A673 (cell line): ENCODE data around the gene PACS2. TPM values are rescaled to one million over a fixed set of nuclear protein-coding genes. Genes with fewer than 3 reads are reported as not detected.

Source experiments
- BruUV-seq: library from RNA; stranded (reverse); fragments of 400-500 nt; replicated peaks from 2 replicates; lab custom pipeline; 2021; lab: Mats Ljungman, UMichigan
- CTCF ChIA-PET: fragments of 300-600 bp; sonication (Branson Sonifier 250); formaldehyde crosslinking; loops from one replicate; lab custom pipeline; 2022; ENCODE audit warnings: antibody characterized with exemption; lab: Charles Lee
- POLR2A ChIA-PET: fragments of 300-600 bp; sonication (Branson Sonifier 250); formaldehyde crosslinking; loops from one replicate; lab custom pipeline; 2022; ENCODE audit warnings: antibody characterized with exemption; ENCODE audit not compliant: low non-redundant PET; lab: Charles Lee
- DNase-seq: peaks from one replicate; pipeline ENCODE4 v3.0.0-alpha.2; 2015; ENCODE audit warnings: low spot score
- H3K27ac ChIP-seq: fragments of 200-600 bp; sonication (generic); 2 replicates; pipeline ENCODE4 v1.5.1; 2016; ENCODE audit warnings: mixed run types, low read depth, mild to moderate bottlenecking, mixed read lengths, antibody characterized with exemption, low read length; ENCODE audit not compliant: poor library complexity, severe bottlenecking
- H3K27me3 ChIP-seq: fragments of 200-600 bp; sonication (generic); replicated peaks from 2 replicates; pipeline ENCODE4 v1.6.1; 2017; ENCODE audit warnings: mixed run types, low read depth, mild to moderate bottlenecking, mixed read lengths, antibody characterized with exemption, low read length; ENCODE audit not compliant: insufficient read depth, poor library complexity
- H3K36me3 ChIP-seq: fragments of 200-600 bp; sonication (generic); 2 replicates; pipeline ENCODE4 v1.6.1; 2016; ENCODE audit warnings: mixed run types, mild to moderate bottlenecking, mixed read lengths, antibody characterized with exemption, low read length; ENCODE audit not compliant: insufficient read depth, poor library complexity, severe bottlenecking
- H3K4me1 ChIP-seq: fragments of 200-600 bp; sonication (generic); 2 replicates; pipeline ENCODE4 v1.6.1; 2017; ENCODE audit warnings: mixed run types, mild to moderate bottlenecking, mixed read lengths, antibody characterized with exemption, low read length; ENCODE audit not compliant: insufficient read depth, poor library complexity, severe bottlenecking
- H3K4me3 ChIP-seq: fragments of 200-600 bp; sonication (generic); 2 replicates; pipeline ENCODE4 v1.5.1; 2016; ENCODE audit warnings: low read depth, mixed run types, mild to moderate bottlenecking, mixed read lengths, low read length; ENCODE audit not compliant: poor library complexity, severe bottlenecking
- H3K9me3 ChIP-seq: fragments of 200-600 bp; sonication (generic); 2 replicates; pipeline ENCODE4 v1.6.1; 2016; ENCODE audit warnings: mixed run types, low read depth, mild to moderate bottlenecking, mixed read lengths, antibody characterized with exemption, low read length; ENCODE audit not compliant: poor library complexity, severe bottlenecking
- CTCF ChIP-seq: fragments of 300-800, 200-600 bp; sonication (generic); conservative IDR thresholded peaks from 2 replicates; pipeline ENCODE4 v1.5.1; 2017; ENCODE audit warnings: low read depth, mild to moderate bottlenecking, antibody characterized with exemption, low read length, moderate library complexity, mixed read lengths
- EZH2 ChIP-seq: fragments of 200-600 bp; sonication (generic); IDR thresholded peaks from 2 replicates; pipeline ENCODE4 v1.6.1; 2017; ENCODE audit warnings: borderline replicate concordance, low read depth, mild to moderate bottlenecking, mixed read lengths, antibody characterized with exemption, low read length; ENCODE audit not compliant: poor library complexity, severe bottlenecking
- intact Hi-C: fragments of 100-400 bp; cut with micrococcal nuclease; formaldehyde crosslinking; loops from one replicate; pipeline ENCODE4 v1.10.0; 2022; ENCODE audit not compliant: unreplicated experiment
- total RNA-seq: library from RNA; stranded (reverse); gene quantifications from 2 replicates; pipeline ENCODE4 v1.2.3, GENCODE V29; 2021

The PACS2 gene
- total RNA-seq, 1 experiment from 2014 or later: 52.5 TPM

- BruUV-seq: TSS peak; percentile 64
- POLR2A ChIA-PET: no interaction called here
- TF ChIP-seq EZH2: no peak
- no peak for TF ChIP-seq CTCF
- Histone ChIP-seq H3K4me3 (peak overlapping the region; percentile 67), H3K36me3 (peaks cover 21% of the 10 kb centered on the region), H3K27ac (no peak overlapping the region), H3K9me3 (peaks cover 33% of the 10 kb centered on the region), H3K4me1 (peaks cover 5% of the 10 kb centered on the region), H3K27me3 (no peaks in the 10 kb centered on the region)
- DNase-seq: no peak
- CTCF ChIA-PET: no interaction called here
- intact Hi-C loops: no loop called here
Measured at GRCh38 chr14:105399466-105399775, 84.9 kb downstream of the PACS2 start.

- peaks cover 33% of the 10 kb centered on the region for H3K9me3 ChIP-seq
- ChIA-PET POLR2A (no interaction called here), CTCF (no interaction called here)
- intact Hi-C loops: no loop called here
- TF ChIP-seq CTCF: no peak
- TF ChIP-seq EZH2: no peak
- H3K4me1 ChIP-seq: peaks cover 5% of the 10 kb centered on the region
- no peaks in the 10 kb centered on the region for H3K27me3 ChIP-seq
- H3K36me3 ChIP-seq: peaks cover 21% of the 10 kb centered on the region
- BruUV-seq: no TSS peak
- no peak overlapping the region for H3K4me3 ChIP-seq
- H3K27ac ChIP-seq: no peak overlapping the region
- no peak for DNase-seq
Measured at GRCh38 chr14:105400016-105400415, 85.5 kb downstream of the PACS2 start.

- Histone ChIP-seq H3K4me1 (peaks cover 5% of the 10 kb centered on the region), H3K27me3 (no peaks in the 10 kb centered on the region), H3K4me3 (no peak overlapping the region), H3K36me3 (peaks cover 21% of the 10 kb centered on the region), H3K27ac (no peak overlapping the region), H3K9me3 (peaks cover 33% of the 10 kb centered on the region)
- intact Hi-C loops: no loop called here
- ChIA-PET CTCF (no interaction called here), POLR2A (no interaction called here)
- no TSS peak for BruUV-seq
- no peak for DNase-seq
- TF ChIP-seq CTCF (no peak), EZH2 (no peak)
Measured at GRCh38 chr14:105401699-105402098, 87.2 kb downstream of the PACS2 start.
